ENCODE measurements around the gene DLL4.

The DLL4 gene

DNA sequence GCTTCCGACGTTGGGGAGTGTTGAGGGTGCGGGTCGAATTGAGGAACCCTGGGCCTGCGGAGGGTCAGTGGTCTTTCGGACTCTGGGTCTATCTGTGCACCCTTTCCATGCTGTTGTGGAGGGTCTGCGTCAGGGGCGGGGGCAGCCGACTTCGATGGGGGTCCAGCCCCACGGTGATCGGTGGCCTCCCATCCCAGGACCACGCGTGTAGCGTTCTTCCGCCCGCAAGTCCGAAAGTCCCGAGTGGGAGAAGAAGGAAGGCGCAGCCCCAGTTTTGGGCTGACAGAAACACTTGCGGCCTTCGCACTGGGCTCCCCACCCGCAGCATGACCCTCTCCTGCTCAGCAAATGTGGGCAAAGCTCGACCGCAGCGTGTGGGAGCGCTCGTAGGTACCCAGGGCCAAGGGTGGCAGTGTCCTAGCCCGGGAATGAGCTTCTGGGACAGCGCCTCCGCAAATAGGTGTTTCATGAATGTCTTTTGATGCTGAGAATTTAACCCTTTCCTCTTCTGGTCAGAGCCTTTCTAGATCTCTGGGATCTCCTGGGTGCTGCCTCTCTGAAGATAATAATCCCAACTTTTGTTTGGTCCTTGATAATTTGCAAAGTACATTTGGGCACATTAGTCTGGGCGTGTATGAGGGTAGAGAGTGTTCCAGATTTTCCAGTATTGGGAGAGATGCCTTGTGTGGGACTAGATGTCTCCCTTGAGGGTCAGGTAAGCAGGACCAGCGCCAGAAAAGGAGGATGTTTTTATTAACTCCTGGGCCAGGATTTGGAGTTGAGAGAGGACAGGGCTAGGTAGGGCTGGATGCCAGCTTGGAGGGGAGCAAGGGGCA lies 2.3 kb upstream of the DLL4 start:
- no peak for DNase-seq (ENCODE audit: low read depth, low spot score)

DNA sequence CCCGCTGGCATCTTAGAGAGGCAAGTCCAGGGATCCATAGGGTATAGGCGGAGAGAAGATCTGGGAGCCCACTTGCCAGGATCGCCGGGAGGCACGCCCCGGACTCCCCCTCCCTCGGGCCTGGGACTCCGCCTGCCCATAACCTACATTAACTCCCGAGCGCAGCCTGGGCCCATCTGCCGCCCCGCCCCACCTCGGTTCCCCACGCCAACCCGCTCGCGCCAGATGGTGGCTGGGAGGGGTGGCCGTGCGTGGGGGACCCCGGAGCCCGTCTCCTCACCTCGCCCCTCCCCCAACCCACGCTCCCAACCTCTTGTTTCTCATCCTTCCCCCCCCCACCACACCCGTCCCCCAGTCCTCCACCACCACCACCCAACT lies 1.7 kb upstream of the DLL4 start:
- no peak for DNase-seq (ENCODE audit: low read depth, low spot score)

DNA sequence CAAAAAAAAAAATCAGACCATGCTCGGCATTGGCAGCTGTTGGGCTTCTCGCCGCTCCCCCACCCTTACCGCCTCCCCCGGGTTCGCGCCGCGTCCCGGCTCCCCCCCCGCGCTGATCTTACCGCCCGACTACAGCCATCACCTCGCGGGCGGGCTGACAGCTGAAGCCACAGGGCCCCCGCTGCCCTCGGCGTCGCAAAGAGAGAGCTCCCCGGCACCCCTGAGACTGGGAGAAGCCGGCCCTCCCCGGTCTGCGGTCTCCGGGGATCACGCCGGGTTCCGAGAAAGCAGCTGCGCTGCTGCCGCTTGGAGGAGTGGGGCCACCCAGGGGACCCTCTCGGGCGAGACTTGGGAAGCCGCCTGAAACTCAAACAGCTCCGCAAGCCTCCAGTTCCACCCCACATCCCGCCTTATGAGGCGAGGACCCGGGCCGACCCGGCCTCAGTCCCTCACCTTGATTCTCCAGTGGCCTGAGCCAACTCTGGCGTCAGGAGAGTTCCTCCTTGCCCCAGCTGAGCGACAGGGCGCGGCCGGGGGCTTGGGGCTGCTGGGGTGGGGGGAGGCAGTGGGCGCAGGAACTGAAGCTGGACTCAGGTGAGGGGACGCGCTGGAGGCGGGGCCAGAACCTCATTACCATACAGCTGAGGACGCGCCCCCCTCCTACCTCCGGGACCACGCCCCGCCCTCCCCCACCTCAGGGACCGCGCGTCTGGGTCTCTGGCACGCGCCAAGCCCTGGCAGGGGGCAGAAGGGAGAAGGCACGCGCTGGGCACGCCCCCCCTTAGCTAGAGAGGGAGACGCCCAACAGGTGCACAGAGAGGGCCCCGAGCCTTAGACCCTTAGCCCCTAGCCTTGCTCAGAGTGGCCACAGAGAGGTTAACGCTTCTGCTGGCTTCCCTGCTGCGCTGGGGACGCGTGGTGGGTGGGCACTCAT lies 1.0 kb upstream of the DLL4 start:
- DNase-seq (ENCODE audit: low read depth, low spot score) = no peak

DNA sequence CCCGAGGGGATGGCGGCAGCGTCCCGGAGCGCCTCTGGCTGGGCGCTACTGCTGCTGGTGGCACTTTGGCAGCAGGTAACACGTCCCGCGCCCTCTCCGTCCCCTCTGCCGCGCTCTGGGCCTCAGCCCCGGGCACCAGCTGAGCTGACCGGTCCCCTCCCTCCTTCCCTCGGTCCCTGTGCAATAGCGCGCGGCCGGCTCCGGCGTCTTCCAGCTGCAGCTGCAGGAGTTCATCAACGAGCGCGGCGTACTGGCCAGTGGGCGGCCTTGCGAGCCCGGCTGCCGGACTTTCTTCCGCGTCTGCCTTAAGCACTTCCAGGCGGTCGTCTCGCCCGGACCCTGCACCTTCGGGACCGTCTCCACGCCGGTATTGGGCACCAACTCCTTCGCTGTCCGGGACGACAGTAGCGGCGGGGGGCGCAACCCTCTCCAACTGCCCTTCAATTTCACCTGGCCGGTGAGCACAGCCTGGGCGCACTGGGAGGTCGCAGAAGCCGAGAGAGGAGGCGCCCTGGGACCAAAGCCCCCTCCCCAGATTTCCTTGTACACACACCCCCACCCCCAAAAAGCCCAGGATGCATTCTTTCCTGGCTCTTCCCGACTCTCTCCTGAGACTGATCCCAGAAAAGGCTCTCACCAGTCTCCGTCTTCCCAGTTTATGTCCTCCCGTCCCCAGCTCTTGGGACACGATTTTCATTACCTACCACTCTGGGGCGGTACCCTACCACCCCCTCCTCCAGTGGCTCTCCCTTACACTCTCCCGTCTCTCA lies 705 bp downstream of the DLL4 start:
- DNase-seq (ENCODE audit: low read depth, low spot score) = no peak

DNA sequence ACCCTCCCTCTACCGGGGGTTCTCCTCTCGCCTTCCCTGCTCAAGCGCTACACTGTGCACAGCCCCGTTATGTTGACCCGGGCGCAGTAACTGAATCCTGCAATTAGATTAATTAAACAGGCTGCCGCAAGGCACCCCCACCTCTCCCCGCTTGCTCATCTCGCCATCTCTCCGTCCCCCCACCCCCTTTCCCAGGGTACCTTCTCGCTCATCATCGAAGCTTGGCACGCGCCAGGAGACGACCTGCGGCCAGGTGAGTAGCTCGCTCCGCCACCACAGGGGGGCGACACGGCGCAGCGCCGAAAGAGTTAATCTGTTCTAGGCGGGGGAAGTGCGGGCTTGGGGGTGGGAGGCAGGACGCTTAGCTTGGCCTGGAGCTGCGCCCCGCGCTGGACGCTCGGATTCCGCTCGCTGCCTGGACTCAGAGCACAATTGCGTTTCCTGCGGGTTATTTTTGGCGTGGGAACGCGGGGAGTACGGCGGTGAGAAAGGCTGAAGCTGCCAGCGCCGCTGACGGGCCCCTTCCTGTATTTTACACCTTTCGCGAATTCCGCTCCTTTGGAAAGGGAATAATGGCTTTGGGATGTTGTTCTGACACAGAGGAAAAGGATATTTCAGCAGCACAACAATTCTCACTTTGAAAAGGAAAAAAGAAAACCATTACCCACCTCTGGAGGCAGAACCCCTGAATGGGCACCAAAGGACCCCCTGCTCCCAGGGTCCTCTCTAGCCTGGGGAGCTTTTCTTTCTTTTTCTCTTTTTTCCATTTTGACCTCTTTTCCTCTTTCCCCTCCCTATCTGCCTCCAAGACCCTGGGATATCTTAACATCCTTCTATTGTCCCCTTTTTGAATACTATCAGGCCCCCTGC lies 1.5 kb downstream of the DLL4 start:
- DNase-seq (ENCODE audit: low read depth, low spot score) = no peak

DNA sequence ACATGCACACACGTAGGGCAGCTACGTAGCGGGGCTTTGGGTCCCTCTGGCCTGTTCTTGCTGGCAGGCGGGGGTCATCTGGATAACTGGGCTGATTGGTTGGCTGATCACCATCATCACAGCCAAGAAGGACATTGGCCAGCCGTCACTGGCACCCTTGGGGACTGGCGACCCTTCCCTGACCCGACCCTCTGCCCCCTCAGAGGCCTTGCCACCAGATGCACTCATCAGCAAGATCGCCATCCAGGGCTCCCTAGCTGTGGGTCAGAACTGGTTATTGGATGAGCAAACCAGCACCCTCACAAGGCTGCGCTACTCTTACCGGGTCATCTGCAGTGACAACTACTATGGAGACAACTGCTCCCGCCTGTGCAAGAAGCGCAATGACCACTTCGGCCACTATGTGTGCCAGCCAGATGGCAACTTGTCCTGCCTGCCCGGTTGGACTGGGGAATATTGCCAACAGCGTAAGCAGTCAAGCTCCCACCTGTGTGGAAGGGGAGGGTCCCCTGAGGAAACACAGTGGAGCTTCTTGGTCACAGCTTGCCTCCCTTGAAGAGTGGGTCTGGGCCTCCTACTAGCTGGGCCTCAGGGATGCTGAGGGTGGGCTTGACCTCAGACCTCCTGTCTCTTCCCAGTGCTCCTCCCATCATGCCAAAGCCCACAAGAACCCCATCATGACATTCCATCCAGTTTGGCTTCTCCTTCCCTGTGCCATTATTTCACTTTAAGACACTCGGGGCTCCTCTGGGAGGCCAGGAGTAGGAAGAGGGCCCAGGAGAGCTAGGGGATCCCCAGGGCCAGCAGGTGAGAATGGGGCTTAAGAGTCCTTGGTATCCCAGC lies 2.4 kb downstream of the DLL4 start:
- no peak for DNase-seq (ENCODE audit: low read depth, low spot score)

DNA sequence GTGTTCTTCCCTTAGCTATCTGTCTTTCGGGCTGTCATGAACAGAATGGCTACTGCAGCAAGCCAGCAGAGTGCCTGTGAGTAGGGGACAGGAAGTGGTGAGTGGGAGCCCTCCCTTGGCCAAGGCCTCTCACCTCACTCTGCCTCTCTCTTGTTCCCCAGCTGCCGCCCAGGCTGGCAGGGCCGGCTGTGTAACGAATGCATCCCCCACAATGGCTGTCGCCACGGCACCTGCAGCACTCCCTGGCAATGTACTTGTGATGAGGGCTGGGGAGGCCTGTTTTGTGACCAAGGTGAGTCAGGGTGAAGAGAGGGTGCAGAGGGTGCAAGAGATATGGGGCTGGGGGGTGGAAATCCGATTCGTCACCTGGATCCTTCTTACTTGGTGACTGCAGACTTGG lies 3.0 kb downstream of the DLL4 start:
- no peak for DNase-seq (ENCODE audit: low read depth, low spot score)

DNA sequence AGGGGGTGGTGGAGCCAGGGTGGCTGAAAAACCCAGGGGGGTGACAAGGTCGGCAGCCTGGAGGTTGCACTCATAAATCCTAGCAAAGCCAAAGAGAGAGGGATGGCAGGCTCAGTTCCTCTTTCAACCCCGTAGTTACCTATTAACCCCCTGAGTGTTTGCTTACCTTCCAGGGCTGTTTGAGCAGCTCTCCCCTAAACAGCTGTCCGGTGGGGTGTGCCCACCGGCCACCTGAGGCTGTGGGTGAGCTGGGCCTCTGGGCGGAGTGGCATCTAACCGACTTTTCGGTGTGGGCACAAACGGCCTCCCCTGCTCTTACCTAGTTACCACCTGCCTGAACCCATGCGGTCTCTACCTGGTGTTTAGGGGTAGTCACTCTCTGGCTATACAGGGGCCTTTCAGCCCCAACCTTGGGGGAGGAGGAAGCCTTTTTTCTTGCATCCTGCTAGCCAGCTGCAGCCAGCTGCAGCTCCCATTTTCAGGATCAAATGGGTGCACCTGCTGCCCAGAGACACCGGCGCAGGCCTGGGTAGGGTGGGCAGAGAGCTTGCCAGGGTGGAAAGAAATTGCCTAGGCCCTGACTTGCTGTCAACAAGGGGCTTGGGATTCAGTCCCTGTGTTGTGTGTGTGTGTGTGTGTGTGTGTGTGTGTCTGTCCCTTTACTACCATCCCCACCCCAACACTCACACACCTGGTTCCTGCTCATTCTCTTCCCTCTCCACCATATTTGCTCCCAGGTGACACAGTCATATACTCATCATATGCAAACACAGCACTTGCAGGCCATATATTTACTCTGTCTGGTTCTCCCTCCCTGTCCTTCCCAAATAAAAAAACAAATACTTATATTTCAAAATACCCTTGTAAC lies 3.7 kb downstream of the DLL4 start:
- DNase-seq (ENCODE audit: low read depth, low spot score) = no peak

DNA sequence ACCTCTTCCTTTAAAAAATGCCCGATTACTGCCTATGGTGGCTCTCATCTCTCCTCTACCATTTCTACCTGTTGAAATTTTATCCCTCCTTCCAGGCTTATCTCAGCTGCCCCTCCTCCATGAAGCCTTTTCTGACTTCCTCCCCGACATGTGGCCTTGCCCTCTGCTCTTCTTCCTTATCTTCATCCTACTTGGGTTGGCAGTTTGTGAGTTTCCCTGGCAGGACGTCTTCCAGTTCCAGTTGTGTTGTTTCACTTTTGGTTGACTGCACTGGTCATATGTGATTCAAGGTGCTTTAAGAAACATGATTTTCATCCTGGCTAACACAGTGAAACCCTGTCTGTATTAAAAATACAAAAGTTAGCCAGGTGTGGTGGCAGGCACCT lies 4.4 kb downstream of the DLL4 start:
- DNase-seq (ENCODE audit: low read depth, low spot score) = no peak

DNA sequence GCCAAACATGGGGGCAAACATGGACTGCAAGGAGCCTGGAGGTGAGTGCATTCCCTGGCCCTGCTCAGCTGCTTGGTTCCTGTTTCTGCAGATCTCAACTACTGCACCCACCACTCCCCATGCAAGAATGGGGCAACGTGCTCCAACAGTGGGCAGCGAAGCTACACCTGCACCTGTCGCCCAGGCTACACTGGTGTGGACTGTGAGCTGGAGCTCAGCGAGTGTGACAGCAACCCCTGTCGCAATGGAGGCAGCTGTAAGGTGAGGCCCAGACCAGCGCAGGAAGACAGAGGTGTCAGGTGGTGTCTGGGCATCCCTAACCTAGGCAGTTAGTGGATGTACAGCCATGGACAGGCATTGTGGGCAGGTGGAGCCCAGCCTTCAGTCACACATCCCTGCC lies 5.3 kb downstream of the DLL4 start:
- no peak for DNase-seq (ENCODE audit: low read depth, low spot score)

DNA sequence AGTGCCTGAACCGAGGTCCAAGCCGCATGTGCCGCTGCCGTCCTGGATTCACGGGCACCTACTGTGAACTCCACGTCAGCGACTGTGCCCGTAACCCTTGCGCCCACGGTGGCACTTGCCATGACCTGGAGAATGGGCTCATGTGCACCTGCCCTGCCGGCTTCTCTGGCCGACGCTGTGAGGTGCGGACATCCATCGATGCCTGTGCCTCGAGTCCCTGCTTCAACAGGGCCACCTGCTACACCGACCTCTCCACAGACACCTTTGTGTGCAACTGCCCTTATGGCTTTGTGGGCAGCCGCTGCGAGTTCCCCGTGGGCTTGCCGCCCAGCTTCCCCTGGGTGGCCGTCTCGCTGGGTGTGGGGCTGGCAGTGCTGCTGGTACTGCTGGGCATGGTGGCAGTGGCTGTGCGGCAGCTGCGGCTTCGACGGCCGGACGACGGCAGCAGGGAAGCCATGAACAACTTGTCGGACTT lies 7.1 kb downstream of the DLL4 start:
- DNase-seq (ENCODE audit: low read depth, low spot score) = no peak

DNA sequence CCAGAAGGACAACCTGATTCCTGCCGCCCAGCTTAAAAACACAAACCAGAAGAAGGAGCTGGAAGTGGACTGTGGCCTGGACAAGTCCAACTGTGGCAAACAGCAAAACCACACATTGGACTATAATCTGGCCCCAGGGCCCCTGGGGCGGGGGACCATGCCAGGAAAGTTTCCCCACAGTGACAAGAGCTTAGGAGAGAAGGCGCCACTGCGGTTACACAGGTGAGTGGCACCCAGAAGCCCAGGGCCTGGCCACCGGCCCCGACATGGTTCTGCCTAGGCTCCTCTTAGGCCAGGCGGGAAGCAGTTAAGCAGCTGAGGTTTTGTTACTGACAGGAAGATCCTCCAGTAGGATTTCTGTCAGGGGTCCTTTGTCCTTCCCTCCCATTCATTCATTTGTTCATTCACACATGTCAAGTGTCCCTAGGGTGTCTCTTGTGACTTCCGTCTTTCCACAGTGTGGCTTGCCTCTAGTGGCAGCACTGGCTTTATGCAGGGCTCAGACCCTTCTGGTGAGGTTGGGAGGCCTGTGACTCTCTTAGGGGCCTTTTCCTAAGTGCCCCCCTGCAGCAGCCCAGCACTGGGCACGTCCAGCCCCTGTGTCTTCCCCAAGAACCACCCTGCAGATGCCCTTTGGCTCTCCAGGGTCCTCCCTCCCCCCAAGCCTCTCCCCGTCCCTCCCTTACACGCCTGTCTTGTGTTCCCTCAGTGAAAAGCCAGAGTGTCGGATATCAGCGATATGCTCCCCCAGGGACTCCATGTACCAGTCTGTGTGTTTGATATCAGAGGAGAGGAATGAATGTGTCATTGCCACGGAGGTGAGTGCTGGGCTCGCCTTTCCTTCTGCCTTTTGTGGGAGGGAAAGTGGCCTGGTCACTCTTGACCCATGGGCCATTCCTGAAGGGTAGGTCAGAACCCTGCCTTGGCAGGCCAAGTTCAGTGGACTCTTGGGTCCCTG lies 7.8 kb downstream of the DLL4 start:
- no peak for DNase-seq (ENCODE audit: low read depth, low spot score)

DNA sequence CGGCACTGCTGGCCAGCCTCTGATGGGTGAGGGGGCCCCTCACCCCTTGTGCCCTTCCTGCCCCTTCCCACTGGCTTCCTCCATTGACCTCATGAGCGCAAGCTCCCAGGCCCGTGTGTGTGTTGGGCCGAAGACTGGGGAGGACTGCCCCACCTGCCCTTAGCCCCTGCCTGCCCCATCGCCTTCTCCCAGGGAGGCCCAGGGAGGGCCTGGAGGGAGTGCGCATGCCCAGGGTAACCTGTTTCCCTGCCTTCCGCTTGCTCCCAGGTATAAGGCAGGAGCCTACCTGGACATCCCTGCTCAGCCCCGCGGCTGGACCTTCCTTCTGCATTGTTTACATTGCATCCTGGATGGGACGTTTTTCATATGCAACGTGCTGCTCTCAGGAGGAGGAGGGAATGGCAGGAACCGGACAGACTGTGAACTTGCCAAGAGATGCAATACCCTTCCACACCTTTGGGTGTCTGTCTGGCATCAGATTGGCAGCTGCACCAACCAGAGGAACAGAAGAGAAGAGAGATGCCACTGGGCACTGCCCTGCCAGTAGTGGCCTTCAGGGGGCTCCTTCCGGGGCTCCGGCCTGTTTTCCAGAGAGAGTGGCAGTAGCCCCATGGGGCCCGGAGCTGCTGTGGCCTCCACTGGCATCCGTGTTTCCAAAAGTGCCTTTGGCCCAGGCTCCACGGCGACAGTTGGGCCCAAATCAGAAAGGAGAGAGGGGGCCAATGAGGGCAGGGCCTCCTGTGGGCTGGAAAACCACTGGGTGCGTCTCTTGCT lies 8.8 kb downstream of the DLL4 start:
- no peak for DNase-seq (ENCODE audit: low read depth, low spot score)

DNA sequence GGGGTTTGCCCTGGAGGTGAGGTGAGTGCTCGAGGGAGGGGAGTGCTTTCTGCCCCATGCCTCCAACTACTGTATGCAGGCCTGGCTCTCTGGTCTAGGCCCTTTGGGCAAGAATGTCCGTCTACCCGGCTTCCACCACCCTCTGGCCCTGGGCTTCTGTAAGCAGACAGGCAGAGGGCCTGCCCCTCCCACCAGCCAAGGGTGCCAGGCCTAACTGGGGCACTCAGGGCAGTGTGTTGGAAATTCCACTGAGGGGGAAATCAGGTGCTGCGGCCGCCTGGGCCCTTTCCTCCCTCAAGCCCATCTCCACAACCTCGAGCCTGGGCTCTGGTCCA lies 9.4 kb downstream of the DLL4 start:
- DNase-seq (ENCODE audit: low read depth, low spot score) = no peak

DNA sequence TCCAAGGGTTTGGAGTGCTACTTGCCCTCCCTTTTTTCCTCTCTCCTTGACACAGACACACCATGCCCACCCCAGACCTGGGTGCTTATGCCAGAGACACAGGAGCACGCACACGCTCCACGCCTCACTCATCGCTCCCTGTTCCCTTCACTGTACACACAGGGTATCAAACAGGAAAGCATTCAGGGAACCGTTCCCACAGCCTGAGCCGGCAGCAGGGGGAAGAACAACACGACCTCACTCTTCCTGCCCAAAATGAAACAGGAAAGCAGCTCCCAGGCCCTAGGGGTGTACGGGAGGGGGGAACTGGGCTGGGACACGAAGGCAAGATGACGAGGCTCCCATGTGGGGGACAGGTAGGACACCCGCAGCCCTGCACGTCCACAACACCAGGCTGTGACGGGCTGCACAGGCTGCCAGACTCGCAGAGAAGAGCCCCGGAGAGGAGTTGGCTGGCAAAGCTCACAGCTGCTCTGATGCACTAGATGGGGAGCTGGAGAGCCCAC lies 11.2 kb downstream of the DLL4 start:
- no peak for DNase-seq (ENCODE audit: low read depth, low spot score)

DNA sequence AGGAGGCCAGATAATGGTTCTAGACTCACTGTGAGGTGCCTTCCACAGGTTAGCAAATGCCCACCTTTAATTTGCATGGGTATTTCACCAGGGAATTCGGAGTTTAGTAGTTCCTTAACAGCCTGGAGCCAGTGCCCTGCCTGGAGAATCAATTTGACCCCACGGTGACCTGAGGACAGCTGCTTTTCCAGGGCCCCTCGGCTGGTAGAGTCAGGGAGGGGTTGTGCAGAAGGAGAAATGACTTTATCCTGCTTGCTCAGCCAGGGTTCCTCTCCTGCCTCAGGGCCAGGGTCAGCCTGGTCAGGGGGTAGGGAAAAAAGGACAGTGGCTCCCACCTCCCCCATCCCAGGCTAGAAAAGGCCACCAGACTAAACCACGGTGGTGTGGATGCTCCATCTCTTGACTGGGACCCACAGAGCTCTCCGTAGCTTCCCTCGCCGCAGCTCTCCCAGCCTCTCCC lies 12.0 kb downstream of the DLL4 start:
- no peak for DNase-seq (ENCODE audit: low read depth, low spot score)
